ENCODE results near the gene SRSF5.

GRCh38 chr14:69755296-69755695 lies 11.6 kb upstream of the SRSF5 start:
- no peak for TF ChIP-seq CTCF (IDR thresholded peaks at IDR 0.05; ENCODE audit: low read depth, low read length)
- TF ChIP-seq EZH2phosphoT487 (IDR thresholded peaks at IDR 0.05; ENCODE audit: low read depth): no peak
